Calu3 (cell line): ENCODE measurements around the gene TMEM222. TPM values are rescaled to one million over a fixed set of nuclear protein-coding genes. Genes with fewer than 3 reads are reported as not detected.

Experiments used
- BruUV-seq: library from RNA; stranded (reverse); fragments of 400-500 nt; replicated peaks from 2 replicates; lab custom pipeline; 2021; lab: Mats Ljungman, UMichigan
- CTCF ChIA-PET: fragments of 300-600 bp; sonication (Branson Sonifier 250); formaldehyde crosslinking; loops from one replicate; lab custom pipeline; 2022; ENCODE audit warnings: antibody characterized with exemption; lab: Charles Lee
- DNase-seq: peaks from one replicate; pipeline ENCODE4 v3.0.0; 2022
- H3K27ac Mint-ChIP-seq: one replicate; pipeline ENCODE4 v1.8.0; 2022; ENCODE audit warnings: mixed read lengths; ENCODE audit not compliant: unreplicated experiment
- H3K27me3 Mint-ChIP-seq: one replicate; pipeline ENCODE4 v1.8.0; 2022; ENCODE audit warnings: mixed read lengths; ENCODE audit not compliant: unreplicated experiment
- H3K36me3 Mint-ChIP-seq: one replicate; pipeline ENCODE4 v1.8.0; 2022; ENCODE audit warnings: mild to moderate bottlenecking, moderate library complexity, mixed read lengths; ENCODE audit not compliant: insufficient read depth, unreplicated experiment
- H3K4me1 Mint-ChIP-seq: one replicate; pipeline ENCODE4 v1.8.0; 2022; ENCODE audit warnings: mild to moderate bottlenecking, low read depth, mixed read lengths; ENCODE audit not compliant: unreplicated experiment
- H3K4me3 Mint-ChIP-seq: one replicate; pipeline ENCODE4 v1.8.0; 2022; ENCODE audit warnings: mild to moderate bottlenecking, low read depth, moderate library complexity, mixed read lengths; ENCODE audit not compliant: unreplicated experiment
- H3K9me3 Mint-ChIP-seq: one replicate; pipeline ENCODE4 v1.8.0; 2022; ENCODE audit warnings: low read depth, mixed read lengths; ENCODE audit not compliant: unreplicated experiment
- intact Hi-C: fragments of 100-400 bp; cut with micrococcal nuclease; formaldehyde crosslinking; loops from one replicate; pipeline ENCODE4 v1.10.0; 2022; ENCODE audit not compliant: unreplicated experiment
- total RNA-seq: library from RNA; stranded (reverse); gene quantifications from 2 replicates; pipeline ENCODE4 v1.2.3, GENCODE V29; 2022
- TF ChIP-seq, protein P1 (sequence below): fragments of 200-600 bp; IDR thresholded peaks from one replicate; pipeline ENCODE4 v1.8.0; 2022; ENCODE audit warnings: antibody characterized with exemption; ENCODE audit not compliant: unreplicated experiment

Gene TMEM222
- total RNA-seq, 1 experiment from 2014 or later = 30.4 TPM

DNA sequence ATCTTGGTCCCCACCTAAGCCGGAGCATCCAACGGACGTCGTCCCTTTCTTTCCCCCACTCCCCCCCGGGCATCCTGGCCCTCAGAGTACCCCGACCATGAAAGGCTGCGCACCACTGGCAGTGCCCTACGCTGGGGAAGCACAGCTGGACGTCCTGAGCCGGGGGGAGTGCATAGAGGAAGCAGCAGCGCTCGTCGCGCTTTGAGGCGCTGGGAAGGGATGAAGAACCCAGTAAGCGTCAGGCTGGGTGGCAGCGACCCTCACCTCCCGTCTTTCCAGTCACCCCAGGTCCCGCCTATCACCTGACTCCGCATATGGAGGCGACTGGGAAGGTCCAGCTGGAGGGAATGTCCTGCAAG, 39.1 kb downstream of the TMEM222 start:
- Mint-ChIP-seq H3K27ac (no peak overlapping the region), H3K4me3 (no peak overlapping the region), H3K27me3 (no peaks in the 10 kb centered on the region), H3K9me3 (no peaks in the 10 kb centered on the region), H3K36me3 (peaks cover 28% of the 10 kb centered on the region), H3K4me1 (peaks cover 7% of the 10 kb centered on the region)
- CTCF ChIA-PET = no interaction called here
- no peak for DNase-seq
- intact Hi-C loops = no loop called here
- TF ChIP-seq, protein P1, sequence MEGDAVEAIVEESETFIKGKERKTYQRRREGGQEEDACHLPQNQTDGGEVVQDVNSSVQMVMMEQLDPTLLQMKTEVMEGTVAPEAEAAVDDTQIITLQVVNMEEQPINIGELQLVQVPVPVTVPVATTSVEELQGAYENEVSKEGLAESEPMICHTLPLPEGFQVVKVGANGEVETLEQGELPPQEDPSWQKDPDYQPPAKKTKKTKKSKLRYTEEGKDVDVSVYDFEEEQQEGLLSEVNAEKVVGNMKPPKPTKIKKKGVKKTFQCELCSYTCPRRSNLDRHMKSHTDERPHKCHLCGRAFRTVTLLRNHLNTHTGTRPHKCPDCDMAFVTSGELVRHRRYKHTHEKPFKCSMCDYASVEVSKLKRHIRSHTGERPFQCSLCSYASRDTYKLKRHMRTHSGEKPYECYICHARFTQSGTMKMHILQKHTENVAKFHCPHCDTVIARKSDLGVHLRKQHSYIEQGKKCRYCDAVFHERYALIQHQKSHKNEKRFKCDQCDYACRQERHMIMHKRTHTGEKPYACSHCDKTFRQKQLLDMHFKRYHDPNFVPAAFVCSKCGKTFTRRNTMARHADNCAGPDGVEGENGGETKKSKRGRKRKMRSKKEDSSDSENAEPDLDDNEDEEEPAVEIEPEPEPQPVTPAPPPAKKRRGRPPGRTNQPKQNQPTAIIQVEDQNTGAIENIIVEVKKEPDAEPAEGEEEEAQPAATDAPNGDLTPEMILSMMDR = no peak
- BruUV-seq = no TSS peak

DNA sequence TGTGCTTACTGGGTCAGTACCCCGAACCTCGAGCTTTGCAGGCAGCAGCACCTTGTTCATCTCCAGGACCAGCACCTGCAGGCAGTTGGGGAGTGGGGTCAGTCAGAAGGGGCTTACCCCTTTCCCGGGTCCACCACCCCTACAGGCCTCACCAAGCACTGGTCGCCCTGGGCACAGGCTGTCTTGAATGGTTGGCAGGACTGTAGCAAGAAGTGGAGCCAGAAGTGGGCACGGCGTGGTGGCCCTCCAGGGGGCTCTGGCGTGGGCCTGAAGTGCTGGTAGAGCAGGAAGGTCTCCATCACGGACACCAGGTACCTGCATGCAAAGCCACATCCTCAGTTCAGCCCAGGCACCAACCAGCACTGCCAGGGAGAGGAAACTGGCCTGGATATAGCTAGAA, 39.6 kb downstream of the TMEM222 start:
- no peak overlapping the region for H3K4me3 Mint-ChIP-seq
- H3K27ac Mint-ChIP-seq = no peak overlapping the region
- H3K27me3 Mint-ChIP-seq = no peaks in the 10 kb centered on the region
- CTCF ChIA-PET = no interaction called here
- peaks cover 7% of the 10 kb centered on the region for H3K4me1 Mint-ChIP-seq
- BruUV-seq = no TSS peak
- DNase-seq = no peak
- TF ChIP-seq, protein P1 = no peak
- no peaks in the 10 kb centered on the region for H3K9me3 Mint-ChIP-seq
- intact Hi-C loops = no loop called here
- peaks cover 29% of the 10 kb centered on the region for H3K36me3 Mint-ChIP-seq

DNA sequence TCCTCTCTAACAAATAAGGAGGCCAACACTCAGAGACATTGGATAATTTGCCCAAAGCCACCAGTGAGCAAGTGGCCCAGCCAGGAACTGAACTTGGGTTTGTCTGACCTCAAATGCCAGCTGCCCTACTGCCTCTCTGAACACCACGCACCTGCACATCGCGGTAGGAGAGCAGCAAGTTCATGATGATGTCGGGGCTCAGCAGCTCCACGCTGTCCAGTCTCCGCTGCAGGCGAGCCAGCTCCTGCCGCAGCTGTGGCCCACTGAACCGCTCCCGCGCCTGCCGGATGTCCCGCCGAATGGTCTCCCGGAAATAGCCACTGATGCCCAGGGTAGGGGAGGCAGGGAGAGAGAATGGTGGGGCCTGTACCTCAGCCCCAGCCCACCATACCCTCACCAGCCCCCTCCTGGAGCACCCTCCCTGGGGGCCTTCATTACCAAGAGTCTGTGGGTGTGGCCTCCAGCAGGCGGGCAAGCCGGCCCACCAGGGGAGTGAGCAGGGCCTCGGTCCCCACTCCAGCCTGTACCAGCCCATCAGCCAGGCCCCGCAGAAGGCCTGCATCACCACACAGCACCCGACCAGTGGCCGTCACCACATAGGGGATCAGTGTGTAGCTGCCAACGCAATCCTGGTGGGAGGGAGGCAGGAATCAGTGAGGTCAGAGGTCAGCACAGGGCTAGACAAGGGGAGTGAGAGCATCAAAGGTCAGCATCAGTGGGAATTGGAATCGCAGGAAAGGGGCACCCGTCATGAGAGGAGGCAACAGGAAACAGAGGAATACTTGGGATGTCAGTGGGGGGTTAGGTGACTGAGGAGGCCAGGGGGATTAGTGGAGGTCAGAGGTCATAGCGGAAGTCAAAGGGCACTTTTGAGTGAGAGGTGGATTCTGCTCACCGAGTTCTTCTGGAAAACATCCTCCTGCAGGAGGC, 42.1 kb downstream of the TMEM222 start:
- Mint-ChIP-seq H3K9me3 (no peaks in the 10 kb centered on the region), H3K4me1 (peaks cover 7% of the 10 kb centered on the region), H3K36me3 (peaks cover 33% of the 10 kb centered on the region), H3K27me3 (no peaks in the 10 kb centered on the region), H3K27ac (no peak overlapping the region), H3K4me3 (peak overlapping the region; percentile 90)
- BruUV-seq = no TSS peak
- no peak for DNase-seq
- intact Hi-C loops = no loop called here
- CTCF ChIA-PET = no interaction called here
- TF ChIP-seq, protein P1 = no peak

DNA sequence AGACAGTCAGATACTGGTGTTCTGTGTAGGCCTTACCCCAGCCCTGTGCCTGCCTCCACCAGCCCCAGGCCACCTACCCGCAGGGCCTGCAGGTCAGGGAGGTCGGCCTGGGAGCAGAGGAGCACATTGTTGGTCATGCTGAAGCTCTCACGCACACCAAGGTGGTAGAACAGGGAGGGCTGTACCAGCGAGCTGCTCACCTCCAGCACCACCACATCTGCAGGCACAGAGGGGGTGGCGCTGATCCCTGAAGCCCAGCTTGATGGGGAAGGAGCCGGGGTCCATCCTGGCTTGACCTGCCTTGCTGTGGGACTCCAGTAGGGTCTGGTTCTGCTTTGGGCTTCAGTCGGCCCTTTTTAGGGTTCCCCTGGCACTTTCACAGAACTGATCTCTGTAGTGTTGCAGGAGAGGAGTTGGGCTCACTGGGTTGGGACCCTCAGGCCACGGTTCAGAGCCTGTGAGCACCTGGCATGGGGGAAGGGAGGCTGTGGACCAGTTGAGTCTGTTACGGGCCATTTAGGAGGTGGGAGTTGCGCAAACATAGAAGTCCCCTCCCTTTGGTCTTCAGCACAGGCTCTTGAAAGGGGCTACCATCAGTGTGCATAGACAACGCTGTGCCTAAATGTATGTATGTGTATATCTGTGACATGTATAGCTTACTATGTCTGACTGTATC, 42.9 kb downstream of the TMEM222 start:
- CTCF ChIA-PET = interaction anchor here (0.6 to 1.8 kb wide), 9 partner anchors 20 to 298 kb away, joined by 3 to 7 read pairs (median 4); partner anchors contain the start of gene SYTL1
- Mint-ChIP-seq H3K36me3 (peaks cover 30% of the 10 kb centered on the region), H3K27ac (peak overlapping the region; percentile 94), H3K4me1 (peaks cover 7% of the 10 kb centered on the region), H3K9me3 (no peaks in the 10 kb centered on the region), H3K27me3 (no peaks in the 10 kb centered on the region), H3K4me3 (peak overlapping the region; percentile 90)
- intact Hi-C loops = no loop called here
- TF ChIP-seq, protein P1 = no peak
- no TSS peak for BruUV-seq
- DNase-seq = no peak
